ENCODE data around the gene SYNPO.

GRCh38 chr5:150706776-150707390 lies 66.4 kb downstream of the SYNPO start:
- TF ChIP-seq CTCF (IDR thresholded peaks at IDR 0.05; ENCODE audit: low read depth, low read length, poor library complexity, severe bottlenecking) = no peak
- TF ChIP-seq EZH2phosphoT487 (IDR thresholded peaks at IDR 0.05; ENCODE audit: borderline replicate concordance, low read length) = no peak

Data from DOHH2 (cell line).